ENCODE data around the gene CPEB1. TPM values are rescaled to one million over a fixed set of nuclear protein-coding genes. Genes with fewer than 3 reads are reported as not detected.
A peak's percentile ranks its signal among the peaks of the same experiment; 100 is the strongest.
"Not testable (repeated sequence)": the region's sequence is repeated elsewhere in the genome, so short reads cannot be mapped to it uniquely, and the experiment has no call there.

Gene CPEB1
- total RNA-seq, 2 experiments from 2014 or later = 1.0 to 1.1 TPM

GRCh38 chr15:82656641-82657266 is 9.6 kb upstream of the CPEB1 start:
- Mint-ChIP-seq H3K4me1 (no peaks in the 10 kb centered on the region), H3K4me3 (no peak overlapping the region), H3K36me3 (no peaks in the 10 kb centered on the region), H3K27me3 (peaks cover 4% of the 10 kb centered on the region), H3K9me3 (no peaks in the 10 kb centered on the region), H3K27ac (no peak overlapping the region)
- DNase-seq = no peak

GRCh38 chr15:82655606-82656005 is 8.4 kb upstream of the CPEB1 start:
- DNase-seq = no peak
- no peaks in the 10 kb centered on the region for H3K9me3 Mint-ChIP-seq
- H3K27me3 Mint-ChIP-seq = peaks cover 4% of the 10 kb centered on the region
- H3K4me3 Mint-ChIP-seq = no peak overlapping the region
- no peaks in the 10 kb centered on the region for H3K4me1 Mint-ChIP-seq
- H3K36me3 Mint-ChIP-seq = no peaks in the 10 kb centered on the region
- no peak overlapping the region for H3K27ac Mint-ChIP-seq

GRCh38 chr15:82653483-82654168 is 6.5 kb upstream of the CPEB1 start:
- no peak for DNase-seq
- peaks cover 16% of the 10 kb centered on the region for H3K27me3 Mint-ChIP-seq
- no peaks in the 10 kb centered on the region for H3K9me3 Mint-ChIP-seq
- no peak overlapping the region for H3K4me3 Mint-ChIP-seq
- H3K27ac Mint-ChIP-seq = no peak overlapping the region
- no peaks in the 10 kb centered on the region for H3K36me3 Mint-ChIP-seq
- H3K4me1 Mint-ChIP-seq = no peaks in the 10 kb centered on the region

GRCh38 chr15:82651708-82652107 is 4.5 kb upstream of the CPEB1 start:
- Mint-ChIP-seq H3K27ac (no peak overlapping the region), H3K9me3 (no peaks in the 10 kb centered on the region), H3K4me1 (no peaks in the 10 kb centered on the region), H3K27me3 (peaks cover 26% of the 10 kb centered on the region), H3K4me3 (no peak overlapping the region), H3K36me3 (no peaks in the 10 kb centered on the region)
- DNase-seq = no peak

- H3K27me3 Mint-ChIP-seq = peaks cover 37% of the 10 kb centered on the region
- no peak overlapping the region for H3K4me3 Mint-ChIP-seq
- peaks cover 2% of the 10 kb centered on the region for H3K36me3 Mint-ChIP-seq
- no peak for DNase-seq
- no peak overlapping the region for H3K27ac Mint-ChIP-seq
- H3K4me1 Mint-ChIP-seq = peaks cover 2% of the 10 kb centered on the region
- no peaks in the 10 kb centered on the region for H3K9me3 Mint-ChIP-seq
Measured at GRCh38 chr15:82650046-82650670, 3.0 kb upstream of the CPEB1 start.

- Mint-ChIP-seq H3K4me1 (peaks cover 2% of the 10 kb centered on the region), H3K27ac (no peak overlapping the region), H3K4me3 (no peak overlapping the region), H3K27me3 (peaks cover 43% of the 10 kb centered on the region), H3K36me3 (peaks cover 2% of the 10 kb centered on the region), H3K9me3 (no peaks in the 10 kb centered on the region)
- DNase-seq = no peak
Measured at GRCh38 chr15:82649226-82649999, 2.2 kb upstream of the CPEB1 start.

GRCh38 chr15:82648257-82649103 is 1.3 kb upstream of the CPEB1 start:
- Mint-ChIP-seq H3K27me3 (peaks cover 47% of the 10 kb centered on the region), H3K4me3 (peak overlapping the region; percentile 37), H3K4me1 (peaks cover 2% of the 10 kb centered on the region), H3K9me3 (no peaks in the 10 kb centered on the region), H3K36me3 (peaks cover 2% of the 10 kb centered on the region), H3K27ac (no peak overlapping the region)
- no peak for DNase-seq

DNA sequence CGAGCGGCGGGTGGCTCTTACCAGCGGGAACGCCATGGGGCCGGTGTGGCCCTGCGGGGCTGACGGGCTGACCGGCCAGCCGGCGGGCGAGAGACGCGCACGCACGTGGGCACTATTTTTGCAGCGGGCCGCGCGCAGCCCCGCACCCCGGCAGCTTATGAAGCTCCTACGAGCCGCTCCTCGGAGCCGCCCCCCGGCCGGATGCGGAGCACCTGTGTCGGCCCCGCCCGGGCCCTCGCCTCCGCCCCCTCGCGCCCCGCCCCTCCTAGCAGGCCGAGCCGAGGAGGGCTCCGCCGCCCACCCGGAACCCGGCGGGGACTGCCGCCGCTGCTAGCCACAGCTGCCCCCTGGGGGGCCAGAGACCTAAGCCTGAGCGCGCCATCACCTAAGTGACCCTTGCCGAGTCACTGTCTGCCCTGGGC is 683 bp upstream of the CPEB1 start:
- DNase-seq = peak; percentile 70
- H3K4me1 Mint-ChIP-seq = peaks cover 2% of the 10 kb centered on the region
- H3K27me3 Mint-ChIP-seq = peaks cover 47% of the 10 kb centered on the region
- H3K27ac Mint-ChIP-seq = no peak overlapping the region
- peak overlapping the region; percentile 37 for H3K4me3 Mint-ChIP-seq
- no peaks in the 10 kb centered on the region for H3K9me3 Mint-ChIP-seq
- H3K36me3 Mint-ChIP-seq = peaks cover 2% of the 10 kb centered on the region

DNA sequence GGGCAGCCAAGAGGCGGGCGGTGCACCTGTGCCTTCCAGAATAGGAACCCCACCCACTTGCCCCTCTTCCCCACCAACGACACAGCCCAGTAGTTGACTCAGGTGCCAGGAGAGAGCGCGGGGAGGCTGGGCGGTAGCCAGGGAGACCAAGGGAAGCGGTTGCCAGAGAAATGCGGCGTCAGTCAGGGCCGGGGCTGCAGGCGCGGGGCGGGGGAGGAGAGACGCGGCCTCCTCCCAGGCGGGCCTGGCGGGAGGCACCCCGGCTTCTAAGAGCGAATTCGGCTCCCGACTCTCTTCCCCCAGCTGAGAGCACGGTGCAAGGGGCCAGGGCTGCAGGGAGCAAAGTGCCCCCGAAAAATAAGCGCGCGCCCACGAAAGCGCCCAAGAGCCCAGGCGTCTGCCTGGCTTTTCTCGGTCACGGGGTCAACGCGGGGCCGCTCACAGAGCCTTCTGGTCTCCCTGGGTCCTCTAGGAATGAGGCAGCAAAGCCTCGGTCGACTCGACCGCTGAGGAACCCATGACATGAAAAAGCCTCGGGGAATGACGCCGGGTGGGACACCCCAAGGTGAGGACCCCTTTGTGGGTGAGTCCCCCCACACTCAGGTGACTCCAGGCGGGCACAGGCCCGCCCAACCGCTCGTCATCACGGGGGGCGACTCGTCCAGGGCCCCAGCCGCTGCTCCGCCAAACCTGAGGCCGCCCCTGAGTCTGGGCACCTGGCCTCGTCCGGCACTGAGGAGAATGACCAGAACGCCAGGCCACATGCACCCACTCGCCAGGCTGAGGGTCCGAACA is 716 bp downstream of the CPEB1 start:
- Mint-ChIP-seq H3K4me1 (peaks cover 2% of the 10 kb centered on the region), H3K9me3 (no peaks in the 10 kb centered on the region), H3K4me3 (peak overlapping the region; percentile 58), H3K36me3 (peaks cover 2% of the 10 kb centered on the region), H3K27me3 (peaks cover 47% of the 10 kb centered on the region), H3K27ac (no peak overlapping the region)
- peak; percentile 24 for DNase-seq

- H3K36me3 Mint-ChIP-seq, H3K4me1 Mint-ChIP-seq, H3K9me3 Mint-ChIP-seq, DNase-seq, H3K27ac Mint-ChIP-seq, H3K4me3 Mint-ChIP-seq: not testable (repeated sequence)
- H3K27me3 Mint-ChIP-seq = peaks cover 57% of the 10 kb centered on the region
Measured at GRCh38 chr15:82644967-82645852, 2.0 kb downstream of the CPEB1 start.

- no peak for DNase-seq
- Mint-ChIP-seq H3K27me3 (peaks cover 49% of the 10 kb centered on the region), H3K36me3 (peaks cover 2% of the 10 kb centered on the region), H3K4me1 (peaks cover 2% of the 10 kb centered on the region), H3K9me3 (no peaks in the 10 kb centered on the region), H3K4me3 (no peak overlapping the region), H3K27ac (no peak overlapping the region)
Measured at GRCh38 chr15:82643992-82644391, 3.2 kb downstream of the CPEB1 start.

GRCh38 chr15:82642656-82643055 is 4.5 kb downstream of the CPEB1 start:
- Mint-ChIP-seq H3K27ac (no peak overlapping the region), H3K4me3 (no peak overlapping the region), H3K4me1 (peaks cover 2% of the 10 kb centered on the region), H3K36me3 (peaks cover 2% of the 10 kb centered on the region), H3K27me3 (peaks cover 40% of the 10 kb centered on the region), H3K9me3 (no peaks in the 10 kb centered on the region)
- DNase-seq = no peak

DNA sequence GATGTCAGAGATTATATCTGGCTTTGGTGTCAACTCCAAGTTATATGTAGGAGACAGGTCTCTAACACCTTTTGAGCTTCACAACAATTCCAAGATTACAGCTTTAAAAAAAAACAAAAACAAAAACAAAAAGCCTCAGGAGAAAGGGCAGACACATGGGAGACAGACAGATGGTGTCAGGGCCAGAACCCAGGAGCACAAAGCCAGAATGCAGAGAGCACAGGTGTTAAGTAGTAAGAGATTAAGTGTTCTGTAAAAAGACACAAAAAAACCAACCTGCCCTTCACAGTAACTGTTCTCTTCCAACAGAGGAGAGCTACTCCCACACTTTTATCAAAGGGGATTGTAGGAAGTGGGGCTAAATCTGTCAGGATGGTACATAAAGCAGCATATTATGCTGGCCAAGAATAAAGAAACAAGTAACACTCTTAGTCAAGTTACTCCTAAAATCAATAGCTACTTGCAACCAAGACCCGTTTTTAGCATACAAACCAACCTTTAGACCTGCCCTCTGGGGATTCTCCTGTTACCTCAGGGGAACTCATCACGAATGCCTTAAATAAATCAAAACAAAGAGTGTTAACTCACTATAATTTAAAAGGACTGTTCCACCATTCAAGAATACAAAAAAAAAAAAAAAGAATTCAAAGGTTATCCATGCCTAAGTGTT is 5.9 kb downstream of the CPEB1 start:
- Mint-ChIP-seq H3K27ac (no peak overlapping the region), H3K27me3 (peaks cover 40% of the 10 kb centered on the region), H3K4me3 (no peak overlapping the region), H3K9me3 (no peaks in the 10 kb centered on the region), H3K4me1 (peaks cover 2% of the 10 kb centered on the region), H3K36me3 (peaks cover 2% of the 10 kb centered on the region)
- DNase-seq = no peak
